GM23338 (cell line): ENCODE data around the gene TUBA8. TPM values are rescaled to one million over a fixed set of nuclear protein-coding genes. Genes with fewer than 3 reads are reported as not detected.

Source experiments
- ATAC-seq: fragments of 200-7000 bp; cut with Tn5 transposase; 3 replicates; pipeline ENCODE4 v1.9.1; 2020
- DNase-seq: peaks from one replicate; pipeline ENCODE4 v3.0.0-alpha.2; 2015; ENCODE audit warnings: low spot score
- H2AFZ ChIP-seq: fragments of 200-600 bp; sonication (generic); 2 replicates; pipeline ENCODE4 v1.8.0; 2016; ENCODE audit warnings: antibody characterized with exemption, mild to moderate bottlenecking, moderate library complexity
- H3F3A ChIP-seq: fragments of 200-600 bp; sonication (generic); replicated peaks from 2 replicates; pipeline ENCODE4 v1.8.0; 2017; ENCODE audit warnings: antibody characterized with exemption, mixed run types, low read depth
- H3K27ac ChIP-seq: fragments of 200-600 bp; sonication (generic); 2 replicates; pipeline ENCODE4 v1.6.1; 2016; ENCODE audit warnings: low read depth
- H3K27me3 ChIP-seq: fragments of 200-600 bp; sonication (generic); 2 replicates; pipeline ENCODE4 v1.8.0; 2016; ENCODE audit warnings: mild to moderate bottlenecking, mixed run types, moderate library complexity; ENCODE audit not compliant: insufficient read depth
- H3K36me3 ChIP-seq: fragments of 200-600 bp; sonication (generic); 2 replicates; pipeline ENCODE4 v1.8.0; 2016; ENCODE audit warnings: mild to moderate bottlenecking; ENCODE audit not compliant: insufficient read depth
- H3K4me1 ChIP-seq: fragments of 200-600 bp; sonication (generic); 2 replicates; pipeline ENCODE4 v1.8.0; 2016; ENCODE audit warnings: mild to moderate bottlenecking, moderate library complexity; ENCODE audit not compliant: insufficient read depth
- H3K4me2 ChIP-seq: fragments of 200-600 bp; sonication (generic); 2 replicates; pipeline ENCODE4 v1.7.1; 2017; ENCODE audit warnings: mixed run types
- H3K4me3 ChIP-seq: fragments of 200-600 bp; sonication (generic); 2 replicates; pipeline ENCODE4 v1.6.1; 2016; ENCODE audit warnings: mixed run types
- H3K79me2 ChIP-seq: fragments of 200-600 bp; sonication (generic); replicated peaks from 2 replicates; pipeline ENCODE4 v1.8.0; 2017; ENCODE audit warnings: mild to moderate bottlenecking; ENCODE audit not compliant: insufficient read depth
- H3K9me2 ChIP-seq: fragments of 200-600 bp; sonication (generic); 2 replicates; pipeline ENCODE4 v1.8.0; 2017; ENCODE audit not compliant: insufficient read depth
- H4K20me1 ChIP-seq: fragments of 200-600 bp; sonication (generic); replicated peaks from 2 replicates; pipeline ENCODE4 v1.8.0; 2017; ENCODE audit warnings: mild to moderate bottlenecking; ENCODE audit not compliant: insufficient read depth
- H3K27ac Mint-ChIP-seq: 2 replicates; pipeline ENCODE4 v1.8.0; 2020; ENCODE audit warnings: inconsistent platforms, mild to moderate bottlenecking, moderate library complexity, mixed read lengths
- H3K27me3 Mint-ChIP-seq: 3 replicates; pipeline ENCODE4 v1.8.0; 2022; ENCODE audit warnings: low read depth, mild to moderate bottlenecking, moderate library complexity, mixed read lengths, inconsistent platforms; ENCODE audit not compliant: insufficient read depth, poor library complexity
- H3K36me3 Mint-ChIP-seq: 3 replicates; pipeline ENCODE4 v1.8.0; 2021; ENCODE audit warnings: low read depth, mild to moderate bottlenecking, inconsistent platforms, moderate library complexity, mixed read lengths
- H3K4me1 Mint-ChIP-seq: 3 replicates; pipeline ENCODE4 v1.8.0; 2020; ENCODE audit warnings: mild to moderate bottlenecking, inconsistent platforms, mixed read lengths
- H3K4me3 Mint-ChIP-seq: 3 replicates; pipeline ENCODE4 v1.8.0; 2021; ENCODE audit warnings: moderate library complexity, mild to moderate bottlenecking, inconsistent platforms, mixed read lengths
- H3K9me3 Mint-ChIP-seq: 3 replicates; pipeline ENCODE4 v1.8.0; 2020; ENCODE audit warnings: moderate library complexity, mild to moderate bottlenecking, inconsistent platforms, mixed read lengths
- CREB1 ChIP-seq: fragments of 250-450 bp; sonication (Bioruptor Pico); IDR thresholded peaks from 2 replicates; pipeline ENCODE4 v1.5.0; 2020; ENCODE audit warnings: low read depth, mild to moderate bottlenecking, moderate library complexity
- EZH2 ChIP-seq: fragments of 200-600 bp; sonication (generic); IDR thresholded peaks from one replicate; pipeline ENCODE4 v1.8.0; 2017; ENCODE audit warnings: antibody characterized with exemption, mild to moderate bottlenecking, low read depth; ENCODE audit not compliant: unreplicated experiment
- JUNB ChIP-seq: IDR thresholded peaks from one replicate; pipeline ENCODE4 v1.6.1; 2016; ENCODE audit warnings: antibody characterized with exemption; ENCODE audit not compliant: unreplicated experiment
- NANOG ChIP-seq: IDR thresholded peaks from 2 replicates; pipeline ENCODE4 v1.6.1; 2016; ENCODE audit warnings: antibody characterized with exemption, borderline replicate concordance
- POLR2AphosphoS5 ChIP-seq: IDR thresholded peaks from 2 replicates; pipeline ENCODE4 v1.6.1; 2016; ENCODE audit warnings: antibody characterized with exemption, low read depth
- REST ChIP-seq: IDR thresholded peaks from one replicate; pipeline ENCODE4 v1.6.1; 2018; ENCODE audit warnings: antibody characterized with exemption; ENCODE audit not compliant: unreplicated experiment
- STAT1 ChIP-seq: IDR thresholded peaks from one replicate; pipeline ENCODE4 v1.6.1; 2016; ENCODE audit warnings: antibody characterized with exemption; ENCODE audit not compliant: unreplicated experiment
- ZNF114 ChIP-seq: fragments of 250-450 bp; sonication (Bioruptor Pico); IDR thresholded peaks from 2 replicates; pipeline ENCODE4 v1.5.0; 2020; ENCODE audit warnings: mild to moderate bottlenecking, moderate library complexity
- ZNF331 ChIP-seq: fragments of 250-450 bp; sonication (Bioruptor Pico); IDR thresholded peaks from 2 replicates; pipeline ENCODE4 v1.5.0; 2020; ENCODE audit warnings: low read depth, mild to moderate bottlenecking, moderate library complexity
- polyA plus RNA-seq: library from polyadenylated mRNA; unstranded; fragments of >200 nt; fragmentation: Nextera tagmentation; extraction: Ambion mirVana; gene quantifications from 2 replicates; pipeline ENCODE4 v1.2.1, GENCODE V29; 2016
- total RNA-seq: library from RNA; depleted of rRNA; stranded (reverse); fragments of >200 nt; shearing (Covaris generic); gene quantifications from 2 replicates; pipeline ENCODE4 v1.2.3, GENCODE V29; 2014
- TF ChIP-seq, protein P1 (sequence below): IDR thresholded peaks from 2 replicates; pipeline ENCODE4 v1.6.1; 2016; ENCODE audit warnings: antibody characterized with exemption
- TF ChIP-seq, protein P2 (sequence below), 2 experiments: fragments of 200-600 bp in 1 of 2; sonication (generic) in 1 of 2; conservative IDR thresholded peaks; 2 replicates each; pipeline versions ENCODE4 v1.5.1 to v1.6.1; 2016 to 2017; ENCODE audit warnings: antibody characterized with exemption in 2 of 2, low read depth in 2 of 2, mild to moderate bottlenecking in 2 of 2, moderate library complexity in 1 of 2

The TUBA8 gene
- total and polyA plus RNA-seq, 2 experiments from 2014 or later: 0.31 to 0.48 TPM

DNA sequence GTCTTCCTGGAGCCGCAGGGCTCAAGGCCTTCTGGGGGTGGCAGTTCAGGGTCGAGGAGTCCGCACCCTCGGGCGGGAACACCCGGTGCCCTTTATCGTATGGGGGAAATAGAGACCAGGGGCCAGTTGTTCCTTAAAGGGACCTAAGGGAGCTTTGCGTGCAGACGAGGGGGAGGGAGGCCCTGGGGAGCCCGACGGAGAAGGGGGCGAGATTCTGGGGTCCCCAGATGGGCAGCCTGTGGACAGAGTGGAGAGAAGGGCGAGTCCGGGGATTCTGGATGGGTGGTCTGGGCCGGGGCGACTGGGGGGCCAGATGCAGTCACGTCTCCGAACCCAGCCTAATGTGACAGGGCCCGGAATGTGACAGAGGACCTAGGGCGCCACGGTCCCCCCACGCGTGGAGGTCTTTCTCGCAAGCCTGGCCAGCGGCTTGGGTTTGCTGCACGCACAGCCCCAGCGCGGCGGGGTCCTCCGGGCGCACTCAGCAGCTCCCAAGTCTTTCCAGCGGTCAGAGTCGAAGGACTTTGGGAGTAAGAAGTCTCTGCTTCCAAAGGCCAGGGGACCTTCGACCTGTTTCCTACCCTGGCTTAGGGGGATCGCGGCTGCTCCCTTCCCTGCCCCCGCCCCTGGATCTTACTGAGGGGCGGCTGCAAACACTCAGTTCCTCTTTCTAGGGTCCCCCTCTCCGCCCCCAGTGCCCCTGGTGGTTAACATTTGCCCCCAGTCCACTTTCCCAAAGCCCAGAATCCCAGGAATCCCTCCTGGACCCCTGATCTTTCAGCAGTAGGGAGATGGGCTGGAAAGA is 547 bp downstream of the TUBA8 start:
- peak overlapping the region; percentile 52 for H3K4me3 Mint-ChIP-seq
- TF ChIP-seq POLR2AphosphoS5: no peak
- TF ChIP-seq STAT1: no peak
- TF ChIP-seq REST: no peak
- TF ChIP-seq CREB1: no peak
- TF ChIP-seq ZNF331: no peak
- TF ChIP-seq ZNF114 (CRISPR knock-in tag): no peak
- TF ChIP-seq, protein P1, sequence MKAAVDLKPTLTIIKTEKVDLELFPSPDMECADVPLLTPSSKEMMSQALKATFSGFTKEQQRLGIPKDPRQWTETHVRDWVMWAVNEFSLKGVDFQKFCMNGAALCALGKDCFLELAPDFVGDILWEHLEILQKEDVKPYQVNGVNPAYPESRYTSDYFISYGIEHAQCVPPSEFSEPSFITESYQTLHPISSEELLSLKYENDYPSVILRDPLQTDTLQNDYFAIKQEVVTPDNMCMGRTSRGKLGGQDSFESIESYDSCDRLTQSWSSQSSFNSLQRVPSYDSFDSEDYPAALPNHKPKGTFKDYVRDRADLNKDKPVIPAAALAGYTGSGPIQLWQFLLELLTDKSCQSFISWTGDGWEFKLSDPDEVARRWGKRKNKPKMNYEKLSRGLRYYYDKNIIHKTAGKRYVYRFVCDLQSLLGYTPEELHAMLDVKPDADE: no peak
- TF ChIP-seq, protein P2, sequence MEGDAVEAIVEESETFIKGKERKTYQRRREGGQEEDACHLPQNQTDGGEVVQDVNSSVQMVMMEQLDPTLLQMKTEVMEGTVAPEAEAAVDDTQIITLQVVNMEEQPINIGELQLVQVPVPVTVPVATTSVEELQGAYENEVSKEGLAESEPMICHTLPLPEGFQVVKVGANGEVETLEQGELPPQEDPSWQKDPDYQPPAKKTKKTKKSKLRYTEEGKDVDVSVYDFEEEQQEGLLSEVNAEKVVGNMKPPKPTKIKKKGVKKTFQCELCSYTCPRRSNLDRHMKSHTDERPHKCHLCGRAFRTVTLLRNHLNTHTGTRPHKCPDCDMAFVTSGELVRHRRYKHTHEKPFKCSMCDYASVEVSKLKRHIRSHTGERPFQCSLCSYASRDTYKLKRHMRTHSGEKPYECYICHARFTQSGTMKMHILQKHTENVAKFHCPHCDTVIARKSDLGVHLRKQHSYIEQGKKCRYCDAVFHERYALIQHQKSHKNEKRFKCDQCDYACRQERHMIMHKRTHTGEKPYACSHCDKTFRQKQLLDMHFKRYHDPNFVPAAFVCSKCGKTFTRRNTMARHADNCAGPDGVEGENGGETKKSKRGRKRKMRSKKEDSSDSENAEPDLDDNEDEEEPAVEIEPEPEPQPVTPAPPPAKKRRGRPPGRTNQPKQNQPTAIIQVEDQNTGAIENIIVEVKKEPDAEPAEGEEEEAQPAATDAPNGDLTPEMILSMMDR (conservative IDR thresholded peaks at IDR 0.05; ENCODE audit: low read depth in 2 of 2): no peak
- TF ChIP-seq JUNB: no peak
- no peak for TF ChIP-seq EZH2
- no peak for TF ChIP-seq NANOG
- H3K27me3 Mint-ChIP-seq: peaks cover 34% of the 10 kb centered on the region
- Histone ChIP-seq H3K27me3 (peaks cover 47% of the 10 kb centered on the region), H3K4me3 (peak overlapping the region; percentile 66), H3K4me2 (peak overlapping the region; percentile 93), H3K27ac (no peak overlapping the region), H3K36me3 (no peaks in the 10 kb centered on the region), H4K20me1 (no peaks in the 10 kb centered on the region), H3K4me1 (peaks cover 12% of the 10 kb centered on the region; the same call in 1 of the 2 replicates), H3F3A (no peaks in the 10 kb centered on the region), H3K9me2 (no peaks in the 10 kb centered on the region), H3K79me2 (no peaks in the 10 kb centered on the region), H2AFZ (peak overlapping the region; percentile 89)
- H3K9me3 Mint-ChIP-seq: peaks cover 32% of the 10 kb centered on the region
- ATAC-seq: peak; percentile 41
- H3K27ac Mint-ChIP-seq: no peak overlapping the region
- peaks cover 11% of the 10 kb centered on the region for H3K36me3 Mint-ChIP-seq
- DNase-seq: peak; percentile 58
- peaks cover 11% of the 10 kb centered on the region for H3K4me1 Mint-ChIP-seq
